T-cell (primary cell): ENCODE measurements around the gene DDX20. TPM values are rescaled to one million over a fixed set of nuclear protein-coding genes. Genes with fewer than 3 reads are reported as not detected.
A peak's percentile ranks its signal among the peaks of the same experiment; 100 is the strongest.

Experiments
- ATAC-seq, 4 experiments: fragments of 200-7000 bp in 3 of 4; fragments of 150-1000 bp in 1 of 4; cut with Tn5 transposase; replicated peaks in 1 of 4; 1 replicate in 3 of 4; 2 replicates in 1 of 4; pipeline ENCODE4 v1.10.0; 2021; ENCODE audit warnings: moderate library complexity in 3 of 4, mild to moderate bottlenecking in 2 of 4, moderate number of reproducible peaks in 1 of 4
- CTCF ChIA-PET, 2 donors: fragments of 300-600 bp; sonication (Branson Sonifier 250); formaldehyde crosslinking; loops; one replicate each; lab custom pipeline; 2022; ENCODE audit warnings: antibody characterized with exemption in 2 of 2; lab: Charles Lee
- POLR2A ChIA-PET, 2 donors: fragments of 300-600 bp; sonication (Branson Sonifier 250); formaldehyde crosslinking; loops; one replicate each; lab custom pipeline; 2022; ENCODE audit warnings: antibody characterized with exemption in 2 of 2; lab: Charles Lee
- DNase-seq, 35 experiments: peaks; one replicate each; pipeline versions ENCODE4 v3.0.0 to v3.0.0-alpha.2; 2013 to 2023
- H3K27ac ChIP-seq: one replicate; pipeline ENCODE4 v1.5.1; 2013; ENCODE audit warnings: low read length
- H3K27me3 ChIP-seq, 2 experiments: replicated peaks in 1 of 2; 1 replicate in 1 of 2; 2 replicates in 1 of 2; pipeline versions ENCODE4 v1.6.1 to v1.7.0; 2013; ENCODE audit warnings: low read length in 1 of 2, mixed read lengths in 1 of 2; ENCODE audit not compliant: control insufficient read depth in 2 of 2, insufficient read depth in 2 of 2; ENCODE audit errors: extremely low read depth in 1 of 2
- H3K36me3 ChIP-seq, 2 donors: 1 replicate in 1 of 2; 2 replicates in 1 of 2; pipeline versions ENCODE4 v1.6.1 to v1.7.0; 2013; ENCODE audit warnings: low read length in 1 of 2; ENCODE audit not compliant: control insufficient read depth in 2 of 2, insufficient read depth in 1 of 2; ENCODE audit errors: extremely low read depth in 1 of 2
- H3K4me1 ChIP-seq, 2 experiments: 1 replicate in 1 of 2; 2 replicates in 1 of 2; pipeline versions ENCODE4 v1.6.1 to v1.7.0; 2013; ENCODE audit warnings: low read length in 2 of 2, mixed read lengths in 1 of 2; ENCODE audit not compliant: insufficient read depth in 2 of 2, control insufficient read depth in 1 of 2; ENCODE audit errors: extremely low read depth in 1 of 2
- H3K4me3 ChIP-seq, 2 donors: 1 replicate in 1 of 2; 2 replicates in 1 of 2; pipeline versions ENCODE4 v1.5.1 to v1.7.0; 2013; ENCODE audit warnings: mild to moderate bottlenecking in 2 of 2, low read length in 1 of 2, moderate library complexity in 1 of 2; ENCODE audit not compliant: control insufficient read depth in 1 of 2; ENCODE audit errors: extremely low read depth in 1 of 2
- H3K9me3 ChIP-seq: 2 replicates; pipeline ENCODE4 v1.7.0; 2013
- H3K27ac Mint-ChIP-seq, 2 donors: one replicate each; pipeline ENCODE4 v1.8.0; 2020 to 2021; ENCODE audit warnings: mild to moderate bottlenecking in 2 of 2, mixed read lengths in 2 of 2
- H3K27me3 Mint-ChIP-seq, 2 donors: one replicate each; pipeline ENCODE4 v1.8.0; 2021 to 2022; ENCODE audit warnings: mixed read lengths in 2 of 2
- H3K36me3 Mint-ChIP-seq: one replicate; pipeline ENCODE4 v1.8.0; 2021; ENCODE audit warnings: mixed read lengths
- H3K4me1 Mint-ChIP-seq, 3 donors: one replicate each; pipeline ENCODE4 v1.8.0; 2020 to 2022; ENCODE audit warnings: mixed read lengths in 3 of 3, mild to moderate bottlenecking in 1 of 3
- H3K4me3 Mint-ChIP-seq, 3 donors: one replicate each; pipeline ENCODE4 v1.8.0; 2020 to 2022; ENCODE audit warnings: mild to moderate bottlenecking in 3 of 3, mixed read lengths in 3 of 3, moderate library complexity in 3 of 3
- H3K9me3 Mint-ChIP-seq, 3 donors: one replicate each; pipeline ENCODE4 v1.8.0; 2020 to 2022; ENCODE audit warnings: mixed read lengths in 3 of 3
- WGBS: methylation state at CpG from one replicate; pipeline ENCODE4 v1.1.5; 2013; ENCODE audit warnings: missing lambda C conversion rate; ENCODE audit not compliant: insufficient coverage; 5-methylcytosine and 5-hydroxymethylcytosine counted together
- total RNA-seq, 35 experiments: library from RNA in 6 of 35; stranded (reverse) in 6 of 35; fragments of 120-200 nt in 1 of 35; gene quantifications; one replicate each; pipeline versions ENCODE4 v1.2.1 to v1.2.4 and lab custom pipeline; 2013 to 2026

DDX20 gene
- total RNA-seq, 5 donors from 2014 or later (not counting 1 experiment from before 2014, with no cell fraction given): 16.7 to 19.8 (median 17.5) TPM

GRCh38 chr1:111743679-111744101 lies 12.0 kb upstream of the DDX20 start:
- POLR2A ChIA-PET: no interaction called here
- no peaks in the 10 kb centered on the region for H3K36me3 Mint-ChIP-seq
- no peak overlapping the region for H3K27ac Mint-ChIP-seq
- Histone ChIP-seq H3K9me3 (no peaks in the 10 kb centered on the region), H3K4me3 (no peak overlapping the region), H3K4me1 (peaks cover 0 to 19% of the 10 kb centered on the region in 2 experiments), H3K36me3 (no peaks in the 10 kb centered on the region), H3K27me3 (peaks cover 2 to 35% of the 10 kb centered on the region in 2 experiments), H3K27ac (no peak overlapping the region)
- CTCF ChIA-PET: interaction anchor here in 1 of 2 donors (0.6 to 1.0 kb wide), 2 partner anchors 11 to 326 kb away, joined by 3 to 4 read pairs; no protein-coding TSS in a partner anchor
- peaks cover 9 to 20% (median 11%) of the 10 kb centered on the region in 3 donors for H3K4me1 Mint-ChIP-seq
- WGBS: 100% methylated on average over 1 of the region's 3 CpGs
- peak in 1 of 35 experiments; percentile 2 for DNase-seq
- peaks cover 8 to 13% of the 10 kb centered on the region in 2 donors for H3K27me3 Mint-ChIP-seq
- no peaks in the 10 kb centered on the region for H3K9me3 Mint-ChIP-seq
- H3K4me3 Mint-ChIP-seq: no peak overlapping the region
- no peak for ATAC-seq

- CTCF ChIA-PET: interaction anchor here in 1 of 2 donors (1.5 kb wide), 1 partner anchor 32 kb away, joined by 6 read pairs; no protein-coding TSS in a partner anchor
- Mint-ChIP-seq H3K9me3 (no peaks in the 10 kb centered on the region), H3K36me3 (no peaks in the 10 kb centered on the region), H3K4me3 (no peak overlapping the region), H3K4me1 (peaks cover under 1 to 2% (median under 1%) of the 10 kb centered on the region in 3 donors), H3K27me3 (peaks cover 2 to 3% of the 10 kb centered on the region in 2 donors), H3K27ac (no peak overlapping the region)
- Histone ChIP-seq H3K4me1 (no peaks in the 10 kb centered on the region), H3K4me3 (no peak overlapping the region), H3K27me3 (peaks cover 2 to 14% of the 10 kb centered on the region in 2 experiments), H3K9me3 (no peaks in the 10 kb centered on the region), H3K36me3 (no peaks in the 10 kb centered on the region), H3K27ac (no peak overlapping the region)
- WGBS: 83% methylated on average over 3 of the region's 9 CpGs
- ATAC-seq (no peak), DNase-seq (no peak)
- POLR2A ChIA-PET: no interaction called here
Observed at GRCh38 chr1:111745675-111746613, 9.8 kb upstream of the DDX20 start.

GRCh38 chr1:111746614-111746999 lies 9.1 kb upstream of the DDX20 start:
- no peaks in the 10 kb centered on the region for H3K36me3 ChIP-seq
- DNase-seq (no peak), ATAC-seq (no peak)
- H3K27me3 ChIP-seq: peaks cover 0 to 8% of the 10 kb centered on the region in 2 experiments
- H3K4me1 ChIP-seq: no peaks in the 10 kb centered on the region
- H3K9me3 ChIP-seq: no peaks in the 10 kb centered on the region
- H3K27me3 Mint-ChIP-seq: no peaks in the 10 kb centered on the region
- WGBS: 50% methylated on average over 1 of the region's 2 CpGs
- ChIA-PET CTCF (interaction anchor here (1.0 to 1.9 kb wide), 6 partner anchors 7 to 296 kb away, joined by 3 to 13 read pairs (median 6); partner anchors contain the start of gene INKA2 (in 1 of the 2)), POLR2A (no interaction called here)
- no peak overlapping the region for H3K27ac Mint-ChIP-seq
- H3K36me3 Mint-ChIP-seq: no peaks in the 10 kb centered on the region
- H3K4me1 Mint-ChIP-seq: no peaks in the 10 kb centered on the region
- no peaks in the 10 kb centered on the region for H3K9me3 Mint-ChIP-seq
- H3K4me3 Mint-ChIP-seq: no peak overlapping the region
- H3K4me3 ChIP-seq: no peak overlapping the region
- H3K27ac ChIP-seq: no peak overlapping the region

- ChIA-PET POLR2A (no interaction called here), CTCF (interaction anchor here (0.7 to 1.9 kb wide), 8 partner anchors 8 to 296 kb away, joined by 3 to 13 read pairs (median 5); partner anchors contain the start of gene INKA2 (in 1 of the 2))
- no peaks in the 10 kb centered on the region for H3K36me3 ChIP-seq
- H3K4me3 Mint-ChIP-seq: no peak overlapping the region
- no peaks in the 10 kb centered on the region for H3K4me1 ChIP-seq
- H3K9me3 ChIP-seq: no peaks in the 10 kb centered on the region
- no peak overlapping the region for H3K27ac ChIP-seq
- DNase-seq (peak in 25 of 35 experiments; percentile 14 to 74 (median 38)), ATAC-seq (peak; percentile 45 to 65 (median 59))
- no CpG with 5 or more reads among the region's 3 CpGs for WGBS
- no peak overlapping the region for H3K4me3 ChIP-seq
- H3K9me3 Mint-ChIP-seq: no peaks in the 10 kb centered on the region
- H3K27me3 ChIP-seq: peaks cover 0 to 7% of the 10 kb centered on the region in 2 experiments
- H3K27ac Mint-ChIP-seq: no peak overlapping the region
- H3K27me3 Mint-ChIP-seq: no peaks in the 10 kb centered on the region
- H3K36me3 Mint-ChIP-seq: no peaks in the 10 kb centered on the region
- H3K4me1 Mint-ChIP-seq: peaks cover 0 to 4% (median 4%) of the 10 kb centered on the region in 3 donors
Observed at GRCh38 chr1:111747282-111747734, 8.4 kb upstream of the DDX20 start.

GRCh38 chr1:111747947-111748346 lies 7.8 kb upstream of the DDX20 start:
- Mint-ChIP-seq H3K27ac (no peak overlapping the region), H3K9me3 (no peaks in the 10 kb centered on the region), H3K4me1 (peaks cover 0 to 8% (median 7%) of the 10 kb centered on the region in 3 donors), H3K36me3 (no peaks in the 10 kb centered on the region), H3K27me3 (no peaks in the 10 kb centered on the region), H3K4me3 (no peak overlapping the region)
- Histone ChIP-seq H3K4me3 (no peak overlapping the region), H3K36me3 (no peaks in the 10 kb centered on the region), H3K9me3 (no peaks in the 10 kb centered on the region), H3K27ac (no peak overlapping the region), H3K27me3 (peaks cover 0 to 7% of the 10 kb centered on the region in 2 experiments), H3K4me1 (no peaks in the 10 kb centered on the region)
- CTCF ChIA-PET: interaction anchor here (0.6 to 1.9 kb wide), 8 partner anchors 9 to 266 kb away, joined by 3 to 13 read pairs (median 5); partner anchors contain the start of gene INKA2 (in 1 of the 2)
- ATAC-seq (no peak), DNase-seq (no peak)
- POLR2A ChIA-PET: interaction anchor here in 1 of 2 donors (0.6 kb wide), 1 partner anchor 532 kb away, joined by 3 read pairs; no protein-coding TSS in a partner anchor
- WGBS: 80% methylated on average over 4 of the region's 4 CpGs

- Histone ChIP-seq H3K27ac (no peak overlapping the region), H3K27me3 (no peaks in the 10 kb centered on the region), H3K4me1 (peaks cover under 1 to 2% of the 10 kb centered on the region in 2 experiments), H3K4me3 (no peak overlapping the region), H3K9me3 (no peaks in the 10 kb centered on the region), H3K36me3 (no peaks in the 10 kb centered on the region)
- WGBS: 96% methylated on average over 3 of the region's 3 CpGs
- ATAC-seq (no peak), DNase-seq (no peak)
- no peaks in the 10 kb centered on the region for H3K9me3 Mint-ChIP-seq
- peaks cover 7 to 17% (median 16%) of the 10 kb centered on the region in 3 donors for H3K4me1 Mint-ChIP-seq
- H3K4me3 Mint-ChIP-seq: no peak overlapping the region
- CTCF ChIA-PET: no interaction called here
- H3K36me3 Mint-ChIP-seq: no peaks in the 10 kb centered on the region
- no peaks in the 10 kb centered on the region for H3K27me3 Mint-ChIP-seq
- POLR2A ChIA-PET: no interaction called here
- H3K27ac Mint-ChIP-seq: no peak overlapping the region
Observed at GRCh38 chr1:111749628-111750027, 6.1 kb upstream of the DDX20 start.
